HepG2 (cell line): ENCODE results near the gene MSGN1.

Experiments used
- EZH2 ChIP-seq: conservative IDR thresholded peaks from 2 replicates; pipeline ENCODE4 v1.6.1; 2012; ENCODE audit warnings: mild to moderate bottlenecking, low read depth, low read length, moderate library complexity
- FOXO4 ChIP-seq: sonication (generic); formaldehyde crosslinking; conservative IDR thresholded peaks from 2 replicates; pipeline ENCODE4 v1.8.1; 2023; ENCODE audit warnings: missing genetic modification reagents
- JUN ChIP-seq: sonication (generic); formaldehyde crosslinking; IDR thresholded peaks from 2 replicates; pipeline ENCODE4 v1.4.0; 2020; ENCODE audit warnings: mild to moderate bottlenecking, missing genetic modification reagents
- PTBP1 ChIP-seq: fragments of 200-400 bp; formaldehyde crosslinking; IDR thresholded peaks from 2 replicates; pipeline ENCODE4 v1.6.1; 2018; ENCODE audit warnings: low read length, low read depth; ENCODE audit not compliant: poor library complexity, severe bottlenecking
- TFAP4 ChIP-seq: sonication (generic); IDR thresholded peaks from 2 replicates; pipeline ENCODE4 v1.6.1; 2016; ENCODE audit warnings: low read depth, borderline replicate concordance

GRCh38 chr2:17791817-17792130 is 24.5 kb upstream of the MSGN1 start:
- TF ChIP-seq JUN (no peak), FOXO4 (CRISPR knock-in tag) (no peak), PTBP1 (no peak), EZH2 (no peak), TFAP4 (no peak)
